Mesenteric fat pad (tissue), 1 donor: Measurements from ENCODE around the gene LCNL1. TPM values are rescaled to one million over a fixed set of nuclear protein-coding genes. Genes with fewer than 3 reads are reported as not detected.
"Not testable (repeated sequence)": the region's sequence is repeated elsewhere in the genome, so short reads cannot be mapped to it uniquely, and the experiment has no call there.

Experiments used
- DNase-seq: peaks from one replicate; pipeline ENCODE4 v3.0.0-alpha.2; 2020; ENCODE audit warnings: low spot score
- total RNA-seq: library from RNA; stranded (reverse); fragmentation: NEBNext Ultra II Directional; extraction: Animal tissue kit (Norgen Biotek cat#: 25700); gene quantifications from one replicate; pipeline ENCODE4 v1.2.1, GENCODE V29; 2021
- donor health status: DM: yes; HTN: yes; CAD: no.

Gene LCNL1
- total RNA-seq, 1 donor from 2014 or later, result 0.71 TPM

- no peak for DNase-seq
Measured at GRCh38 chr9:136990242-136990911, 7.6 kb downstream of the LCNL1 start.

GRCh38 chr9:136991993-136992818 lies 9.4 kb downstream of the LCNL1 start, which contains the start of gene PAXX:
TSS of gene PAXX (plus strand) at chr9:136992422. CDS start at chr9:136992444, 22 bp downstream.
- peak; percentile 98 for DNase-seq

GRCh38 chr9:136992819-136993369 lies 10.1 kb downstream of the LCNL1 start:
- DNase-seq, result no peak

GRCh38 chr9:136994180-136994887 lies 11.5 kb downstream of the LCNL1 start:
- no peak for DNase-seq

GRCh38 chr9:136994888-136995230 lies 12.1 kb downstream of the LCNL1 start:
- no peak for DNase-seq

GRCh38 chr9:136995362-136995761 lies 12.6 kb downstream of the LCNL1 start:
- no peak for DNase-seq

GRCh38 chr9:136995772-136996311 lies 13.0 kb downstream of the LCNL1 start:
- DNase-seq, result no peak

GRCh38 chr9:136996361-136997292 lies 13.8 kb downstream of the LCNL1 start, which contains the start of gene CLIC3:
TSS of gene CLIC3 (minus strand) at chr9:136996568. CDS start at chr9:136996543, 25 bp downstream.
- no peak for DNase-seq

GRCh38 chr9:136997371-136997770 lies 14.6 kb downstream of the LCNL1 start:
- DNase-seq, result no peak

GRCh38 chr9:136997830-136998234 lies 15.0 kb downstream of the LCNL1 start:
- no peak for DNase-seq

- no peak for DNase-seq
Measured at GRCh38 chr9:137000177-137000930, 17.6 kb downstream of the LCNL1 start.

- no peak for DNase-seq
Measured at GRCh38 chr9:137001857-137002645, 19.3 kb downstream of the LCNL1 start.

- DNase-seq, result no peak
Measured at GRCh38 chr9:137002646-137003041, 19.9 kb downstream of the LCNL1 start.

GRCh38 chr9:137004285-137004684 lies 21.5 kb downstream of the LCNL1 start:
- DNase-seq, result not testable (repeated sequence)

- DNase-seq, result no peak
Measured at GRCh38 chr9:137006116-137007003, 23.6 kb downstream of the LCNL1 start.

- no peak for DNase-seq
Measured at GRCh38 chr9:137007108-137007815, 24.5 kb downstream of the LCNL1 start.

GRCh38 chr9:137007816-137008270 lies 25.1 kb downstream of the LCNL1 start:
- no peak for DNase-seq
